ENCODE results near the gene PGBD2. TPM values are rescaled to one million over a fixed set of nuclear protein-coding genes. Genes with fewer than 3 reads are reported as not detected.

The PGBD2 gene
- total and polyA plus RNA-seq, 10 of the 15 experiments (the other 5 are each of a cell fraction or from before 2014, with no cell fraction given) = 4.0 to 10.3 (median 4.5) TPM

- H2AFZ ChIP-seq (ENCODE audit: control insufficient read depth, low read depth, low read length) = no peak overlapping the region
- FAIRE-seq = no peak
Measured at GRCh38 chr1:248891758-248892157, 14.3 kb upstream of the PGBD2 start.

More at GRCh38 chr1:248891758-248892157, 14.3 kb upstream of the PGBD2 start:
- DNase-seq (ENCODE audit: low read depth, low spot score) (no peak), ATAC-seq (no peak)
- SMC1A ChIA-PET (ENCODE audit: uncharacterized antibody, unreplicated experiment) = no interaction called here
- POLR2A ChIA-PET = no interaction called here
- WGBS (ENCODE audit: insufficient coverage, insufficient replicate concordance, low lambda C conversion rate, missing lambda C conversion rate) = 74% methylated on average over 2 of the region's 2 CpGs
- no peaks in the 10 kb centered on the region for H3K27me3 ChIP-seq (replicated peaks in 1 of 2; ENCODE audit: control insufficient read depth in 2 of 2, insufficient read depth in 2 of 2, low read length in 1 of 2)
- BruUV-seq (replicated peaks) = no TSS peak
- H3K4me1 ChIP-seq (ENCODE audit: control insufficient read depth, insufficient read depth, low read length) = no peaks in the 10 kb centered on the region
- H3K9ac ChIP-seq (ENCODE audit: control insufficient read depth, insufficient read depth, low read length) = no peak overlapping the region
- no peaks in the 10 kb centered on the region for H3K79me2 ChIP-seq (ENCODE audit: control insufficient read depth, insufficient read depth, low read length)
- H3K36me3 ChIP-seq (ENCODE audit: control insufficient read depth in 2 of 2, insufficient read depth in 2 of 2, low read length in 1 of 2) = no peaks in the 10 kb centered on the region
- in situ Hi-C loops (cut with MboI) = no loop called here
- CTCF ChIA-PET = no interaction called here
- no peak overlapping the region for H3K4me3 ChIP-seq
- intact Hi-C loops (cut with micrococcal nuclease; ENCODE audit: unreplicated experiment) = no loop called here
- RAD21 ChIA-PET (ENCODE audit: unreplicated experiment) = no interaction called here
- no peak for TF ChIP-seq SKIL (IDR thresholded peaks at IDR 0.05; ENCODE audit: low read depth, poor library complexity, severe bottlenecking)
- TF ChIP-seq ETV6 (conservative IDR thresholded peaks at IDR 0.05 in 1 of 2, IDR thresholded peaks at IDR 0.05 in 1 of 2; ENCODE audit: borderline replicate concordance in 1 of 2, low read depth in 1 of 2) = no peak
- no peak for TF ChIP-seq FOXM1 (IDR thresholded peaks at IDR 0.05; ENCODE audit: low read depth, low read length)
- TF ChIP-seq POLR2AphosphoS2 (IDR thresholded peaks at IDR 0.05; ENCODE audit: low read depth, low read length) = no peak
- TF ChIP-seq CHD4 (IDR thresholded peaks at IDR 0.05) = no peak
- TF ChIP-seq TARDBP (IDR thresholded peaks at IDR 0.05; ENCODE audit: borderline replicate concordance) = no peak
- no peak for TF ChIP-seq MTA3 (IDR thresholded peaks at IDR 0.05; ENCODE audit: borderline replicate concordance, low read length)
- TF ChIP-seq IKZF2 (IDR thresholded peaks at IDR 0.05) = no peak
- TF ChIP-seq IRF5 (IDR thresholded peaks at IDR 0.05; ENCODE audit: borderline replicate concordance) = no peak
- TF ChIP-seq CHD1 (IDR thresholded peaks at IDR 0.05; ENCODE audit: low read depth, low read length) = no peak
- TF ChIP-seq SMARCA5 (IDR thresholded peaks at IDR 0.05) = no peak
- no peak for TF ChIP-seq EZH2 (IDR thresholded peaks at IDR 0.05; ENCODE audit: borderline replicate concordance, control insufficient read depth, low read depth, low read length)
- H4K20me1 ChIP-seq (ENCODE audit: control insufficient read depth, insufficient read depth) = no peaks in the 10 kb centered on the region
- no peak overlapping the region for H3K27ac ChIP-seq (ENCODE audit: control insufficient read depth, insufficient read depth)
- no peaks in the 10 kb centered on the region for H3K9me3 ChIP-seq (replicated peaks; ENCODE audit: control insufficient read depth, insufficient read depth, low read length)
- H3K4me2 ChIP-seq (ENCODE audit: control insufficient read depth, insufficient read depth) = no peak overlapping the region
